H9 (cell line): ENCODE data around the gene PRDM11. TPM values are rescaled to one million over a fixed set of nuclear protein-coding genes. Genes with fewer than 3 reads are reported as not detected.

ENCODE experiments used
- DNase-seq: peaks from one replicate; pipeline ENCODE4 v3.0.0-alpha.2; 2017
- H2AFZ ChIP-seq: one replicate; pipeline ENCODE4 v1.6.1; 2013; ENCODE audit warnings: mild to moderate bottlenecking, low read length, control low read depth, moderate library complexity
- H2AK5ac ChIP-seq: 2 replicates; pipeline ENCODE4 v1.6.1; 2013; ENCODE audit warnings: low read length, control low read depth, mixed read lengths; ENCODE audit not compliant: insufficient read length
- H2BK120ac ChIP-seq: one replicate; pipeline ENCODE4 v1.6.1; 2013; ENCODE audit warnings: low read depth, mild to moderate bottlenecking, low read length, control low read depth, inconsistent platforms; ENCODE audit not compliant: poor library complexity, severe bottlenecking
- H2BK12ac ChIP-seq: 2 replicates; pipeline ENCODE4 v1.6.1; 2013; ENCODE audit warnings: low read length, control low read depth, mixed read lengths, low read depth; ENCODE audit not compliant: insufficient read length
- H2BK15ac ChIP-seq: 2 replicates; pipeline ENCODE4 v1.6.1; 2013; ENCODE audit warnings: low read depth, low read length, control low read depth
- H2BK20ac ChIP-seq: one replicate; pipeline ENCODE4 v1.6.1; 2013; ENCODE audit warnings: low read depth, mild to moderate bottlenecking, low read length, control low read depth, inconsistent platforms; ENCODE audit not compliant: poor library complexity, severe bottlenecking
- H2BK5ac ChIP-seq: 2 replicates; pipeline ENCODE4 v1.6.1; 2013; ENCODE audit warnings: low read length, control low read depth, mixed read lengths; ENCODE audit not compliant: insufficient read length
- H3K14ac ChIP-seq: 2 replicates; pipeline ENCODE4 v1.6.1; 2013; ENCODE audit warnings: low read length, control low read depth; ENCODE audit not compliant: insufficient read depth
- H3K18ac ChIP-seq: 2 replicates; pipeline ENCODE4 v1.6.1; 2013; ENCODE audit warnings: low read depth, mild to moderate bottlenecking, mixed read lengths, low read length, control low read depth; ENCODE audit not compliant: insufficient read length
- H3K23ac ChIP-seq: 2 replicates; pipeline ENCODE4 v1.6.1; 2013; ENCODE audit warnings: low read length, control low read depth, mixed read lengths, low read depth; ENCODE audit not compliant: insufficient read length
- H3K23me2 ChIP-seq: 2 replicates; pipeline ENCODE4 v1.6.1; 2013; ENCODE audit warnings: low read depth, mild to moderate bottlenecking, mixed read lengths, low read length, control low read depth; ENCODE audit not compliant: insufficient read length, poor library complexity, severe bottlenecking
- H3K27ac ChIP-seq: 2 replicates; pipeline ENCODE4 v1.5.1; 2013; ENCODE audit warnings: low read length, control low read depth, mixed read lengths, low read depth; ENCODE audit not compliant: insufficient read length
- H3K27me3 ChIP-seq: 2 replicates; pipeline ENCODE4 v1.6.1; 2013; ENCODE audit warnings: low read length, control low read depth, inconsistent platforms; ENCODE audit not compliant: insufficient read depth
- H3K4ac ChIP-seq: 2 replicates; pipeline ENCODE4 v1.6.1; 2013; ENCODE audit warnings: low read depth, mild to moderate bottlenecking, control low read depth, inconsistent platforms, low read length, moderate library complexity
- H3K4me1 ChIP-seq: 2 replicates; pipeline ENCODE4 v1.6.1; 2013; ENCODE audit warnings: low read length, control low read depth, inconsistent platforms; ENCODE audit not compliant: insufficient read depth
- H3K4me2 ChIP-seq: 2 replicates; pipeline ENCODE4 v1.6.1; 2013; ENCODE audit warnings: low read length, control low read depth, mixed read lengths; ENCODE audit not compliant: insufficient read length, insufficient read depth
- H3K56ac ChIP-seq: 2 replicates; pipeline ENCODE4 v1.6.1; 2013; ENCODE audit warnings: low read depth, mild to moderate bottlenecking, mixed read lengths, low read length, control low read depth; ENCODE audit not compliant: insufficient read length
- H3K79me1 ChIP-seq: 2 replicates; pipeline ENCODE4 v1.6.1; 2013; ENCODE audit warnings: low read depth, mild to moderate bottlenecking, moderate library complexity, low read length, control low read depth, inconsistent platforms; ENCODE audit not compliant: insufficient read depth, poor library complexity, severe bottlenecking
- H3K79me2 ChIP-seq: 2 replicates; pipeline ENCODE4 v1.6.1; 2013; ENCODE audit warnings: low read length, control low read depth, inconsistent platforms; ENCODE audit not compliant: insufficient read depth
- H3K9ac ChIP-seq: 2 replicates; pipeline ENCODE4 v1.6.1; 2013; ENCODE audit warnings: low read length, control low read depth, mixed read lengths; ENCODE audit not compliant: insufficient read length; ENCODE audit errors: extremely low read depth
- H3K9me3 ChIP-seq: one replicate; pipeline ENCODE4 v1.6.1; 2013; ENCODE audit warnings: low read depth, low read length, inconsistent platforms; ENCODE audit not compliant: control insufficient read depth
- H3T11ph ChIP-seq: one replicate; pipeline ENCODE4 v1.6.1; 2013; ENCODE audit warnings: mild to moderate bottlenecking, low read length, control low read depth, inconsistent platforms
- H4K20me1 ChIP-seq: one replicate; pipeline ENCODE4 v1.6.1; 2013; ENCODE audit not compliant: control insufficient read depth, insufficient read length, insufficient read depth
- H4K5ac ChIP-seq: 2 replicates; pipeline ENCODE4 v1.6.1; 2013; ENCODE audit warnings: low read depth, mild to moderate bottlenecking, mixed read lengths, low read length, control low read depth; ENCODE audit not compliant: insufficient read length
- H4K8ac ChIP-seq: replicated peaks from 2 replicates; pipeline ENCODE4 v1.6.1; 2013; ENCODE audit warnings: low read length, control low read depth, mixed read lengths, low read depth; ENCODE audit not compliant: insufficient read length
- H4K91ac ChIP-seq: 2 replicates; pipeline ENCODE4 v1.6.1; 2013; ENCODE audit warnings: low read depth, mild to moderate bottlenecking, moderate library complexity, mixed read lengths, low read length, control low read depth; ENCODE audit not compliant: insufficient read length
- H3K27ac Mint-ChIP-seq, 3 experiments: 2 replicates in 2 of 3; 3 replicates in 1 of 3; pipeline ENCODE4 v1.8.0; 2020 to 2021; ENCODE audit warnings: mixed read lengths in 3 of 3, mild to moderate bottlenecking in 1 of 3, moderate library complexity in 1 of 3
- H3K27me3 Mint-ChIP-seq: 2 replicates; pipeline ENCODE4 v1.8.0; 2021; ENCODE audit warnings: low read depth, mild to moderate bottlenecking, moderate library complexity, mixed read lengths
- H3K36me3 Mint-ChIP-seq, 3 experiments: 2 replicates in 2 of 3; 3 replicates in 1 of 3; pipeline ENCODE4 v1.8.0; 2020 to 2021; ENCODE audit warnings: low read depth in 3 of 3, mixed read lengths in 3 of 3; ENCODE audit not compliant: insufficient read depth in 1 of 3
- H3K4me1 Mint-ChIP-seq, 2 experiments: 2 replicates each; pipeline ENCODE4 v1.8.0; 2020; ENCODE audit warnings: mixed read lengths in 2 of 2
- H3K4me3 Mint-ChIP-seq, 2 experiments: 2 replicates in 1 of 2; 3 replicates in 1 of 2; pipeline ENCODE4 v1.8.0; 2020 to 2021; ENCODE audit warnings: mild to moderate bottlenecking in 2 of 2, mixed read lengths in 2 of 2, moderate library complexity in 1 of 2
- H3K9me3 Mint-ChIP-seq, 2 experiments: 2 replicates in 1 of 2; 3 replicates in 1 of 2; pipeline ENCODE4 v1.8.0; 2020; ENCODE audit warnings: mild to moderate bottlenecking in 2 of 2, mixed read lengths in 2 of 2, moderate library complexity in 1 of 2
- CTCF ChIP-seq: fragments of 200-600 bp; sonication (generic); conservative IDR thresholded peaks from 3 replicates; pipeline ENCODE4 v1.8.0; 2021; ENCODE audit warnings: antibody characterized with exemption, mild to moderate bottlenecking
- WGBS: extraction: QIAGEN DNeasy Blood & Tissue Kit; methylation state at CpG from one replicate; pipeline ENCODE4 v1.1.7; 2013; ENCODE audit warnings: missing lambda C conversion rate, low lambda C conversion rate, mixed read lengths; ENCODE audit not compliant: insufficient read length; ENCODE audit errors: extremely low coverage; 5-methylcytosine and 5-hydroxymethylcytosine counted together
- total RNA-seq: library from RNA; stranded (reverse); gene quantifications from 2 replicates; pipeline ENCODE4 v1.2.1, GENCODE V29; 2021

The PRDM11 gene
- total RNA-seq, 1 experiment from 2014 or later: 11.5 TPM

DNA sequence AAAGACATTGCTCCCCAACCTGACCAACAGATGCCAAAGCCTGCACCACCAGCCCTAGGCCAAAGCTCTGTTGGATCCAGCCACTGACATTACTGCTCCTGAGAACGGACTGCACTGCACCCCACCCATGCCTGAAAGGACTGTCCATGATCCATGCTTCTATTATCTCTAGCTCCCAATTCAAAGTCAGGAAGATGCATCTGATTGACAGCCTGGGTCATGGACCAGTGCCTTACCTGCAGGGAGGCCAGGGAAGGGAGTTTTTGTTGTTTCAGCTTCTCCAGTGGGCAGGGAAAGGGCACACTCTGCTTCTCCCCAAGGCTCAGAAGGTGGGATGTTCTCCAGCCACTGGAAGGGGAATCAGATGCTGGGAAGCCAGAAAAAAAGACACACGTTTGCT, 4.8 kb upstream of the PRDM11 start:
- peaks cover 7% of the 10 kb centered on the region for H3K23me2 ChIP-seq
- TF ChIP-seq CTCF: no peak

More for the DNA sequence above, 4.8 kb upstream of the PRDM11 start:
- Histone ChIP-seq H3K9me3 (no peaks in the 10 kb centered on the region), H4K5ac (no peak overlapping the region), H2BK20ac (no peak overlapping the region), H2BK12ac (no peak overlapping the region), H2BK15ac (no peak overlapping the region), H2AK5ac (no peak overlapping the region), H4K8ac (no peak overlapping the region), H3K27me3 (no peaks in the 10 kb centered on the region; the same call in 1 of the 2 replicates), H4K91ac (no peak overlapping the region), H3K79me1 (no peaks in the 10 kb centered on the region), H3K79me2 (no peaks in the 10 kb centered on the region), H2BK120ac (no peak overlapping the region), H2AFZ (no peak overlapping the region), H3K4ac (no peak overlapping the region), H3K23ac (no peak overlapping the region), H3K14ac (no peak overlapping the region), H3K4me1 (no peaks in the 10 kb centered on the region), H3K27ac (no peak overlapping the region), H4K20me1 (no peaks in the 10 kb centered on the region), H3K18ac (no peak overlapping the region), H3K9ac (no peak overlapping the region), H3K56ac (no peak overlapping the region), H2BK5ac (no peak overlapping the region), H3K4me2 (no peak overlapping the region), H3T11ph (no peak overlapping the region)
- no CpG with 5 or more reads among the region's 2 CpGs for WGBS
- Mint-ChIP-seq H3K4me3 (no peak overlapping the region), H3K27ac (no peak overlapping the region), H3K36me3 (no peaks in the 10 kb centered on the region), H3K27me3 (peaks cover 80% of the 10 kb centered on the region), H3K9me3 (no peaks in the 10 kb centered on the region), H3K4me1 (peaks cover 6% of the 10 kb centered on the region in 2 experiments)
- no peak for DNase-seq
